HepG2 (cell line): ENCODE results near the gene HLCS. TPM values are rescaled to one million over a fixed set of nuclear protein-coding genes. Genes with fewer than 3 reads are reported as not detected.

Experiments
- ATAC-seq: fragments of 200-7000 bp; cut with Tn5 transposase; 3 replicates; pipeline ENCODE4 v1.9.1; 2020; ENCODE audit warnings: mild to moderate bottlenecking, moderate library complexity
- BruUV-seq: library from RNA; stranded (reverse); fragments of 400-500 nt; replicated peaks from 2 replicates; lab custom pipeline; 2021; lab: Mats Ljungman, UMichigan
- CTCF ChIA-PET: fragments of 300-600 bp; formaldehyde crosslinking; extraction: SDS; loops from one replicate; lab custom pipeline; 2021; ENCODE audit warnings: low total read pairs, inconsistent platforms, low intra/inter-chr PET ratio; lab: Yijun Ruan, JAX
- POLR2A ChIA-PET: fragments of 350-600 bp; sonication (Branson Sonifier 250); formaldehyde crosslinking; loops from one replicate; lab custom pipeline; 2020; ENCODE audit warnings: antibody characterized with exemption, inconsistent platforms; lab: Yijun Ruan, JAX
- DNase-seq: peaks from one replicate; pipeline ENCODE4 v3.0.0-alpha.2; 2015; ENCODE audit warnings: low spot score
- FAIRE-seq: peaks from 3 replicates; lab custom pipeline; 2011; peaks lifted over from hg19 to GRCh38; lab: Jason Lieb, UNC
- H2AFZ ChIP-seq: one replicate; pipeline ENCODE4 v1.6.1; 2011; ENCODE audit warnings: low read length, inconsistent platforms
- H3K27ac ChIP-seq: fragments of 300-600 bp; 3 replicates; pipeline ENCODE4 v1.8.0; 2011; ENCODE audit warnings: mixed run types, mild to moderate bottlenecking, mixed read lengths, low read length, inconsistent platforms; ENCODE audit not compliant: insufficient read depth; ENCODE audit errors: extremely low read length
- H3K27me3 ChIP-seq, 2 experiments: fragments of 200-600 bp in 1 of 2; 2 replicates in 1 of 2; 3 replicates in 1 of 2; pipeline versions ENCODE4 v1.6.0 to v1.8.0; 2011; ENCODE audit warnings: low read length in 2 of 2, mild to moderate bottlenecking in 2 of 2, moderate library complexity in 2 of 2, inconsistent platforms in 1 of 2; ENCODE audit not compliant: insufficient read depth in 2 of 2, control insufficient read depth in 1 of 2
- H3K36me3 ChIP-seq, 2 experiments: fragments of 200-600 bp in 1 of 2; replicated peaks in 1 of 2; 2 replicates in 1 of 2; 3 replicates in 1 of 2; pipeline versions ENCODE4 v1.5.1 to v1.8.0; 2011; ENCODE audit warnings: low read length in 2 of 2, inconsistent platforms in 1 of 2; ENCODE audit not compliant: insufficient read depth in 2 of 2, control insufficient read depth in 1 of 2
- H3K4me1 ChIP-seq: 2 replicates; pipeline ENCODE4 v1.5.1; 2012; ENCODE audit warnings: low read length, inconsistent platforms; ENCODE audit not compliant: insufficient read depth
- H3K4me2 ChIP-seq: 2 replicates; pipeline ENCODE4 v1.6.0; 2011; ENCODE audit warnings: low read depth, low read length, inconsistent platforms
- H3K4me3 ChIP-seq, 3 experiments: fragments of 200-600 bp in 1 of 3; sonication (generic), shearing (Covaris generic) in 1 of 3; replicated peaks in 1 of 3; 2 replicates each; pipeline ENCODE4 v1.5.1; 2011 to 2016; ENCODE audit warnings: low read length in 3 of 3, inconsistent platforms in 2 of 3, low read depth in 2 of 3, mild to moderate bottlenecking in 2 of 3, control low read depth in 1 of 3, mixed read lengths in 1 of 3; ENCODE audit not compliant: insufficient read depth in 1 of 3
- H3K79me2 ChIP-seq: one replicate; pipeline ENCODE4 v1.6.1; 2011; ENCODE audit warnings: low read length, inconsistent platforms; ENCODE audit not compliant: insufficient read depth
- H3K9ac ChIP-seq: 2 replicates; pipeline ENCODE4 v1.6.0; 2011; ENCODE audit warnings: mild to moderate bottlenecking, low read depth, low read length, inconsistent platforms; ENCODE audit not compliant: insufficient read depth
- H3K9me3 ChIP-seq: 2 replicates; pipeline ENCODE4 v1.5.1; 2012; ENCODE audit warnings: mild to moderate bottlenecking, low read length
- H4K20me1 ChIP-seq: 2 replicates; pipeline ENCODE4 v1.6.0; 2011; ENCODE audit warnings: inconsistent platforms, mild to moderate bottlenecking, low read length, moderate library complexity; ENCODE audit not compliant: insufficient read depth
- MXD4 ChIP-seq: IDR thresholded peaks from 2 replicates; pipeline ENCODE4 v1.6.1; 2016; ENCODE audit warnings: mild to moderate bottlenecking, missing biosample characterization, missing genetic modification reagents
- SIN3A ChIP-seq: IDR thresholded peaks from 2 replicates; pipeline ENCODE4 v1.6.1; 2011; ENCODE audit warnings: low read depth, mild to moderate bottlenecking, control low read depth, low read length, borderline replicate concordance
- SKI ChIP-seq: fragments of 450-650 bp; IDR thresholded peaks from one replicate; pipeline ENCODE4 v1.6.1; 2018; ENCODE audit warnings: mild to moderate bottlenecking; ENCODE audit not compliant: partially characterized antibody
- ZNF34 ChIP-seq: sonication (generic); formaldehyde crosslinking; IDR thresholded peaks from 2 replicates; pipeline ENCODE4 v1.4.0; 2020; ENCODE audit warnings: mild to moderate bottlenecking, missing genetic modification reagents, borderline replicate concordance
- ZNF7 ChIP-seq: IDR thresholded peaks from 2 replicates; pipeline ENCODE4 v1.6.1; 2016; ENCODE audit warnings: missing biosample characterization, missing genetic modification reagents
- ZSCAN29 ChIP-seq: sonication (generic); formaldehyde crosslinking; conservative IDR thresholded peaks from 2 replicates; pipeline ENCODE4 v1.4.0; 2020; ENCODE audit warnings: mild to moderate bottlenecking, missing genetic modification reagents
- ZSCAN30 ChIP-seq: sonication (generic); formaldehyde crosslinking; IDR thresholded peaks from 2 replicates; pipeline ENCODE4 v1.5.0; 2020; ENCODE audit warnings: mild to moderate bottlenecking, missing genetic modification reagents
- WGBS: methylation state at CpG from one replicate; pipeline ENCODE4 v1.1.6; 2017; ENCODE audit warnings: low lambda C conversion rate; 5-methylcytosine and 5-hydroxymethylcytosine counted together
- in situ Hi-C: cut with HindIII; loops from 2 replicates; pipeline ENCODE4 v1.10.0; 2017; ENCODE audit warnings: low pct_unique_long_range_greater_than_20kb; ENCODE audit not compliant: extremely low pct_ligation_motif_present
- intact Hi-C: fragments of 100-400 bp; cut with micrococcal nuclease; formaldehyde crosslinking; loops from one replicate; pipeline ENCODE4 v1.10.0; 2022; ENCODE audit not compliant: unreplicated experiment
- polyA plus RNA-seq, 8 experiments: library from polyadenylated mRNA; depleted of rRNA in 3 of 8; stranded (reverse) in 7 of 8; unstranded in 1 of 8; fragments of >200 nt; fragmentation: Illumina TruSeq in 4 of 8; extraction: Trizol in 4 of 8; gene quantifications; 2 replicates each; pipeline versions ENCODE4 v1.2.1 to v1.2.3, GENCODE V29; 2011 to 2016; ENCODE audit warnings: low read depth in 4 of 8, missing spikeins in 1 of 8, mixed read lengths in 1 of 8; ENCODE audit not compliant: insufficient read depth in 1 of 8
- total RNA-seq, 5 experiments: library from RNA; depleted of rRNA; stranded (reverse); fragments of >200 nt; fragmentation: Illumina TruSeq; extraction: Trizol; gene quantifications; 2 replicates each; pipeline ENCODE4 v1.2.3, GENCODE V29; 2016; ENCODE audit warnings: low read depth in 1 of 5
- TF ChIP-seq, protein P1 (sequence below): sonication (generic); formaldehyde crosslinking; IDR thresholded peaks from 2 replicates; pipeline ENCODE4 v1.4.0; 2020; ENCODE audit warnings: missing genetic modification reagents
- TF ChIP-seq, protein P2 (sequence below): IDR thresholded peaks from 2 replicates; pipeline ENCODE4 v1.6.1; 2016
- TF ChIP-seq, protein P3 (sequence below): sonication (generic); formaldehyde crosslinking; IDR thresholded peaks from 2 replicates; pipeline ENCODE4 v1.4.0; 2020; ENCODE audit warnings: missing genetic modification reagents
- TF ChIP-seq, protein P4 (sequence below): IDR thresholded peaks from 2 replicates; pipeline ENCODE4 v1.4.0; 2020; ENCODE audit warnings: mild to moderate bottlenecking, missing genetic modification reagents
- TF ChIP-seq, protein P5 (sequence below): sonication (generic); formaldehyde crosslinking; IDR thresholded peaks from 2 replicates; pipeline ENCODE4 v1.4.0; 2020; ENCODE audit warnings: mild to moderate bottlenecking, missing genetic modification reagents
- TF ChIP-seq, protein P6 (sequence below): sonication (generic); formaldehyde crosslinking; IDR thresholded peaks from 2 replicates; pipeline ENCODE4 v1.5.0; 2020; ENCODE audit warnings: missing genetic modification reagents

HLCS gene
- total and polyA plus RNA-seq, 2 of the 13 experiments (the other 11 are each of a cell fraction or from before 2014, with no cell fraction given) = 7.9 to 12.3 TPM

DNA sequence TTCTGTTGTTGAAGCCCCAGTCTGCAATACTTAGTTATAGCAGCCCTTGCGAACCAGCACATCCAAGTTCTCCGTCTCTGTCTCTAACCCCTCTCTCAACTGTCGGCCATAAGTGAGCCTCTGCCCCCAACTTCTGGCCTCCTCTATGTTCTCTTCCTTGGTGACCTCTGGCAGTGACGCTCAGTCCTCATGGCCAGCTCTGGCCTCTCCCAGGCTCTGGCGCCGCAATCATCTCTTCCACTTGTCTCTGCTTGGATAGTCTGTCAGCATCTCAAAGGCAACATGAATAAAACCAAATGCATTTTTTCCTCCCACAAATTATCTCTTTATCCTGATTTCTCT is 8.4 kb upstream of the HLCS start:
- no TSS peak for BruUV-seq
- H3K27me3 ChIP-seq = no peaks in the 10 kb centered on the region
- H3K4me1 ChIP-seq = peaks cover 22% of the 10 kb centered on the region
- H3K79me2 ChIP-seq = no peaks in the 10 kb centered on the region
- FAIRE-seq (no peak), ATAC-seq (no peak), DNase-seq (no peak)
- ChIA-PET POLR2A (no interaction called here), CTCF (no interaction called here)
- no peak overlapping the region for H3K9ac ChIP-seq
- H3K4me3 ChIP-seq = no peak overlapping the region
- in situ Hi-C loops (no loop called here), intact Hi-C loops (no loop called here)
- no peak overlapping the region for H2AFZ ChIP-seq
- no peak overlapping the region for H3K27ac ChIP-seq
- H3K9me3 ChIP-seq = no peaks in the 10 kb centered on the region
- no peaks in the 10 kb centered on the region for H4K20me1 ChIP-seq
- no peaks in the 10 kb centered on the region; a peak in 1 of 5 replicates for H3K36me3 ChIP-seq
- no peak overlapping the region for H3K4me2 ChIP-seq
- WGBS = 80% methylated on average over 6 of the region's 6 CpGs
- TF ChIP-seq MXD4 (CRISPR knock-in tag) (no peak), SKI (no peak), ZSCAN30 (CRISPR knock-in tag) (no peak), SIN3A (no peak), ZNF34 (CRISPR knock-in tag) (no peak), ZNF7 (CRISPR knock-in tag) (no peak), ZSCAN29 (no peak)
- TF ChIP-seq, protein P1, sequence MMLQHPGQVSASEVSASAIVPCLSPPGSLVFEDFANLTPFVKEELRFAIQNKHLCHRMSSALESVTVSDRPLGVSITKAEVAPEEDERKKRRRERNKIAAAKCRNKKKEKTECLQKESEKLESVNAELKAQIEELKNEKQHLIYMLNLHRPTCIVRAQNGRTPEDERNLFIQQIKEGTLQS = no peak
- TF ChIP-seq, protein P2, sequence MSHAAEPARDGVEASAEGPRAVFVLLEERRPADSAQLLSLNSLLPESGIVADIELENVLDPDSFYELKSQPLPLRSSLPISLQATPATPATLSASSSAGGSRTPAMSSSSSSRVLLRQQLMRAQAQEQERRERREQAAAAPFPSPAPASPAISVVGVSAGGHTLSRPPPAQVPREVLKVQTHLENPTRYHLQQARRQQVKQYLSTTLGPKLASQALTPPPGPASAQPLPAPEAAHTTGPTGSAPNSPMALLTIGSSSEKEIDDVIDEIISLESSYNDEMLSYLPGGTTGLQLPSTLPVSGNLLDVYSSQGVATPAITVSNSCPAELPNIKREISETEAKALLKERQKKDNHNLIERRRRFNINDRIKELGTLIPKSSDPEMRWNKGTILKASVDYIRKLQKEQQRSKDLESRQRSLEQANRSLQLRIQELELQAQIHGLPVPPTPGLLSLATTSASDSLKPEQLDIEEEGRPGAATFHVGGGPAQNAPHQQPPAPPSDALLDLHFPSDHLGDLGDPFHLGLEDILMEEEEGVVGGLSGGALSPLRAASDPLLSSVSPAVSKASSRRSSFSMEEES (CRISPR knock-in tag) = no peak
- TF ChIP-seq, protein P3, sequence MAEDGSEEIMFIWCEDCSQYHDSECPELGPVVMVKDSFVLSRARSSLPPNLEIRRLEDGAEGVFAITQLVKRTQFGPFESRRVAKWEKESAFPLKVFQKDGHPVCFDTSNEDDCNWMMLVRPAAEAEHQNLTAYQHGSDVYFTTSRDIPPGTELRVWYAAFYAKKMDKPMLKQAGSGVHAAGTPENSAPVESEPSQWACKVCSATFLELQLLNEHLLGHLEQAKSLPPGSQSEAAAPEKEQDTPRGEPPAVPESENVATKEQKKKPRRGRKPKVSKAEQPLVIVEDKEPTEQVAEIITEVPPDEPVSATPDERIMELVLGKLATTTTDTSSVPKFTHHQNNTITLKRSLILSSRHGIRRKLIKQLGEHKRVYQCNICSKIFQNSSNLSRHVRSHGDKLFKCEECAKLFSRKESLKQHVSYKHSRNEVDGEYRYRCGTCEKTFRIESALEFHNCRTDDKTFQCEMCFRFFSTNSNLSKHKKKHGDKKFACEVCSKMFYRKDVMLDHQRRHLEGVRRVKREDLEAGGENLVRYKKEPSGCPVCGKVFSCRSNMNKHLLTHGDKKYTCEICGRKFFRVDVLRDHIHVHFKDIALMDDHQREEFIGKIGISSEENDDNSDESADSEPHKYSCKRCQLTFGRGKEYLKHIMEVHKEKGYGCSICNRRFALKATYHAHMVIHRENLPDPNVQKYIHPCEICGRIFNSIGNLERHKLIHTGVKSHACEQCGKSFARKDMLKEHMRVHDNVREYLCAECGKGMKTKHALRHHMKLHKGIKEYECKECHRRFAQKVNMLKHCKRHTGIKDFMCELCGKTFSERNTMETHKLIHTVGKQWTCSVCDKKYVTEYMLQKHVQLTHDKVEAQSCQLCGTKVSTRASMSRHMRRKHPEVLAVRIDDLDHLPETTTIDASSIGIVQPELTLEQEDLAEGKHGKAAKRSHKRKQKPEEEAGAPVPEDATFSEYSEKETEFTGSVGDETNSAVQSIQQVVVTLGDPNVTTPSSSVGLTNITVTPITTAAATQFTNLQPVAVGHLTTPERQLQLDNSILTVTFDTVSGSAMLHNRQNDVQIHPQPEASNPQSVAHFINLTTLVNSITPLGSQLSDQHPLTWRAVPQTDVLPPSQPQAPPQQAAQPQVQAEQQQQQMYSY = no peak
- TF ChIP-seq, protein P4, sequence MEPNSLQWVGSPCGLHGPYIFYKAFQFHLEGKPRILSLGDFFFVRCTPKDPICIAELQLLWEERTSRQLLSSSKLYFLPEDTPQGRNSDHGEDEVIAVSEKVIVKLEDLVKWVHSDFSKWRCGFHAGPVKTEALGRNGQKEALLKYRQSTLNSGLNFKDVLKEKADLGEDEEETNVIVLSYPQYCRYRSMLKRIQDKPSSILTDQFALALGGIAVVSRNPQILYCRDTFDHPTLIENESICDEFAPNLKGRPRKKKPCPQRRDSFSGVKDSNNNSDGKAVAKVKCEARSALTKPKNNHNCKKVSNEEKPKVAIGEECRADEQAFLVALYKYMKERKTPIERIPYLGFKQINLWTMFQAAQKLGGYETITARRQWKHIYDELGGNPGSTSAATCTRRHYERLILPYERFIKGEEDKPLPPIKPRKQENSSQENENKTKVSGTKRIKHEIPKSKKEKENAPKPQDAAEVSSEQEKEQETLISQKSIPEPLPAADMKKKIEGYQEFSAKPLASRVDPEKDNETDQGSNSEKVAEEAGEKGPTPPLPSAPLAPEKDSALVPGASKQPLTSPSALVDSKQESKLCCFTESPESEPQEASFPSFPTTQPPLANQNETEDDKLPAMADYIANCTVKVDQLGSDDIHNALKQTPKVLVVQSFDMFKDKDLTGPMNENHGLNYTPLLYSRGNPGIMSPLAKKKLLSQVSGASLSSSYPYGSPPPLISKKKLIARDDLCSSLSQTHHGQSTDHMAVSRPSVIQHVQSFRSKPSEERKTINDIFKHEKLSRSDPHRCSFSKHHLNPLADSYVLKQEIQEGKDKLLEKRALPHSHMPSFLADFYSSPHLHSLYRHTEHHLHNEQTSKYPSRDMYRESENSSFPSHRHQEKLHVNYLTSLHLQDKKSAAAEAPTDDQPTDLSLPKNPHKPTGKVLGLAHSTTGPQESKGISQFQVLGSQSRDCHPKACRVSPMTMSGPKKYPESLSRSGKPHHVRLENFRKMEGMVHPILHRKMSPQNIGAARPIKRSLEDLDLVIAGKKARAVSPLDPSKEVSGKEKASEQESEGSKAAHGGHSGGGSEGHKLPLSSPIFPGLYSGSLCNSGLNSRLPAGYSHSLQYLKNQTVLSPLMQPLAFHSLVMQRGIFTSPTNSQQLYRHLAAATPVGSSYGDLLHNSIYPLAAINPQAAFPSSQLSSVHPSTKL (CRISPR knock-in tag) = no peak
- TF ChIP-seq, protein P5, sequence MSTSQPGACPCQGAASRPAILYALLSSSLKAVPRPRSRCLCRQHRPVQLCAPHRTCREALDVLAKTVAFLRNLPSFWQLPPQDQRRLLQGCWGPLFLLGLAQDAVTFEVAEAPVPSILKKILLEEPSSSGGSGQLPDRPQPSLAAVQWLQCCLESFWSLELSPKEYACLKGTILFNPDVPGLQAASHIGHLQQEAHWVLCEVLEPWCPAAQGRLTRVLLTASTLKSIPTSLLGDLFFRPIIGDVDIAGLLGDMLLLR (CRISPR knock-in tag) = no peak
- TF ChIP-seq, protein P6, sequence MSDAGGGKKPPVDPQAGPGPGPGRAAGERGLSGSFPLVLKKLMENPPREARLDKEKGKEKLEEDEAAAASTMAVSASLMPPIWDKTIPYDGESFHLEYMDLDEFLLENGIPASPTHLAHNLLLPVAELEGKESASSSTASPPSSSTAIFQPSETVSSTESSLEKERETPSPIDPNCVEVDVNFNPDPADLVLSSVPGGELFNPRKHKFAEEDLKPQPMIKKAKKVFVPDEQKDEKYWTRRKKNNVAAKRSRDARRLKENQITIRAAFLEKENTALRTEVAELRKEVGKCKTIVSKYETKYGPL (CRISPR knock-in tag) = no peak
